HG02938 (cell line): ENCODE data around the gene LGR5.

Source experiments
- ATAC-seq: cut with Tn5 transposase; IDR thresholded peaks from one replicate; pipeline ENCODE4 v1.9.1; 2021; ENCODE audit warnings: mild to moderate bottlenecking, moderate library complexity; ENCODE audit not compliant: unreplicated experiment

The LGR5 gene

DNA sequence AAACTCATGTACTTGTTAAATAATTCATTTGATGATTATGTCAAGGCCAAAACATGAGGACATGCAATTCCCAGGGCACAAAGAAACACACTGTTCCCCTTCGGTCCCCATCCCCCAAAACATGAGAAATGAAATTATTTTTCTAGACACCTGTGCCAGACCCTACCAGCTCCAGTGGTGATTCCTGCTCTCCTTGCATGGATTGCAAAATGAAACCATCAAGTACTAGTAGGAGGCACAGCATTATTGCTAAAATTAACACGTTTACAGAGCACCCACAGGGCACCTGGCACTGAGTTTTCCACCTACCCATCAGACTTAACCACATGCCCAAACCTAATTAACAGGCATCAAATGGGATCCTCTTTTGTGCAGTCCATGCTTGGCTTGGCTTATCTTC is 147.4 kb downstream of the LGR5 start:
- ATAC-seq: no peak

DNA sequence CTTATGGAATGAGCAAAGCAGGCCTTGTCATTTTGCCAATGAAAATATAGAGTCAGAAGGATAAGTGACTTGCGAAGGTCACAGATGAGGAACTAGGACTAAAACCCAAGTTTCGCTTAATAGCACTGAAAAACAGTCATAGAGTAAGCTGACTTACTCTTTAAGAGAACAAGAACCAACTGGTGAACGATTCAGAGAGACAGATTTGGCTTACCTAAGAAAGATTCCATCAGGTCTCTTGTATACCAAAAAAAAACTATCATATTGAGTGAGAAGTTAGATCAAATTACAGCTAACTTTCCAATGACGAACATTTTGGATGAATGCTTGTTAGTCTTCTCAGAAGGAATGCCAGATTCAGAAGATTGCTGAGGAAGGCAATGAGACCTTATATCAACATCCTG is 149.9 kb downstream of the LGR5 start:
- no peak for ATAC-seq

GRCh38 chr12:71591601-71592000 is 152.0 kb downstream of the LGR5 start:
- no peak for ATAC-seq

DNA sequence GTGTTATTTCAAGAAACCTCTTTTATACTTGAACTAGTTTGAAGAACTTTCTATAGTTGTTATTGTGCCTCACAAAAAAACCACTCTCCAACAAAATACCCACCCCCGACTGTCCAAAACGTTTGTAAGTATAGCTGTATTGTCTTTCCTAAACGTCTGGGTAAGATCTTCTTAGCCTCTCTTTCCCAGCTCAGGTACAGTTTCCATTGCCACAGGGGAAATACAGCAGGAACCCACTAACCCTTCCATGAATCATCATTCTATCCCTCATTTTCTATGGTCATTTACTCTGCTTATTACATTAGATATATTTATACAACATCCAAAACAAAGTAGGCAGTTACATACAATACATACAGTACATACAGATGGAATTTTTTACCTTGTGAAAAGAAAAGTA is 153.2 kb downstream of the LGR5 start:
- ATAC-seq: no peak

DNA sequence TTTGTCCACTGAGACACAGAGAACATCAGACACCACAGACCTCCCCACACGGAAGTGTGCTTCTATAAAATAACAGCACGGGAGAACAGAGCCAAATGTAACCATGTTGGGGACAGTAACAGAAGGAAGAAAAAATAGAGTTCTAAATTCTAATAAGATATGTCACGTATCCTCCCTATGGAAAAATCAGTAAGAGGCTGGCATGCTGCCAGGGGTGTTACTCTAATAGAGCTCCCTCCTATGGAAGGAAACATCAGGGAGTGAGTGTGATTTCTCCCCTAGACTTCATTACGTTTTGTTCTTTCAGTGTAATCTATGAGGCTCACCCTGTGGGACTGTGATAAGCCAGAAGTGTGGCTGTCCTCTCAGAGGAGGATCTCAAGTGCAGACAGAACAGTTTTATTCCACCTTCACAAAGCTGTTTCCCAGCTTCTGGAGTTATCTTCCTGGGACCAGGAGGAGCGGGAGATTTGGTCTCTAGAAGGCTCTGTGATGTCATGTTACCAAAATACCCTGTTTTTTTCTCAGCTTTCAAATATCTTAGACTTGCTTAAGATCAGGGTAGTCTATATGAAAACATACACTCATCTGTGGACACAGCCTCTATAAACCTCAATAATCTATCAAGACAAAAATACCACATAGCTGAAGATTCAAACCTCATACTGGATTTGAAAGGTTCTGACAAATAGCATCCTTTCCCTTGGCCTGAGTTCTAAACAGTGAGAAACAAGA is 154.8 kb downstream of the LGR5 start:
- ATAC-seq: no peak

DNA sequence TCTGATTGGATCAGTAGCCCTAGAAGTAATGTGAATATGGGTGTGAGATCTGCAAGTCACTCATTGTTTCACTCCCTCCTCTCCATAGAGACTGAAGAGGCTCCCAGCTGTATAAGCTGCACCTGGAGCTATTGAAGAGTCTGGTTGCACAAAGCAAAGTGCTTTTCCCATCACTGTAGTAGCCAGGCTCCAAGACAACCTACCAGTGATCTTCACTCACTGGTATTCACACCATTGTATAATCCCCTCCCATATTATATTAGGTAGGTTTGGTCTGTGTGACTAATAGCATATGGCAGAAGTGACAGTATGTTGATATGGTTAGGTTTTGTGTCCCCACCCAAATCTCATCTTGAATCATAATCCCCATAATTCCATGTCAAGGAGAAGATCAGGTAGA is 159.6 kb downstream of the LGR5 start:
- no peak for ATAC-seq

DNA sequence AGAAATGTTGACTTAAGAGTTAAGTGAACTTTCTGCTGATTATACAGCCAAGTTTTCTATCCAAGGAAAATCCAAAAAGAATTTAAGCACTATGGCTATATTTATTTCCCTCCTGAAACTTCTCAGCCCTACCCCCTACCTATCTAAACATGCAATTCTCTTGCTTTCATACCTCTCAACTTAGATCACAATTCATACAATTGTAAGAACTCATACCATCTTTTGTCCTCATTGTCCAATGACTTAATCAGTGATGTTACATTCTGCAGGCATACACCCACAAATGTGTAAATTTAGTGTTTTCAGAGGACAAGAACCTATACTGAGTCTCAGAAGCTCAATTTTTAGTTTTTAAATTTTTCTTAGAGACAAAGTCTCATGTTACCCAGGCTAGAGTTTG is 161.9 kb downstream of the LGR5 start:
- no peak for ATAC-seq

DNA sequence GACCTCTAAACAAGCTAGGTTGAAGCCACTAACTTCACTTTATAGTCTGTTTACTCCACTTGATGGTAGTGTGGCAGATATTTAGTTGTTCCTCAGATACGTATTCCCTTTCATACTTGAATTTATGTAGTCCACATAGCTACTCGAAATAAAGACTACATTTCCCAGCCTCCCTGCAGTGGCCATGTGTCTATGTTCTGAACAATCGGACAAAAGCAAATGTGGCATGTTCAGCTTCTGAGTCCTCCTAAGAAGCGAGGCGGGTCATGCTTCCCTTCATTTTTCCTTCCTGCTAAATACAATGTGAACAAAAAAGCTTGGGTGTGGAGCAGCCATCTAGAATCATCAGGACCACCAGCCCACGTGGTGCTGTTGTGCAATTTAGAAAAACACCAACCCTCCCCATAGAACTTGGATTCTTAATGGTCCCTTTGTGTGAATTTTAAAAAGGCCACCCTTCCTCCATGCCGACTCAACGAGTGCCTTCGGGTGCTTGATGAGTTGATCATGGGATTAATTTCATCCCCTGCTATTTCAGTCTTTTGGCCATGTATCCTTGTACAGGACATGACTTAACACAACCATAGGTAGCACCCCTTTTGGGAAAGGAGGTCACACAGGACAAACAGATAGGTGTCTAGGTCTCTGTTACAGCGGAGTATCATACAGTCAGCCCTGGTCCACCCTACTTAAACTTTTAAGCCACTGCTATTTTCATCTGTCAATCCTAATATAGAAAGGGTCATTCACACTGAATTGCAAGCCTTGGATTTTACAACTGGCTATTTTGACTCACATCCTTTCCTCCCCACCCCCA is 163.4 kb downstream of the LGR5 start:
- no peak for ATAC-seq

GRCh38 chr12:71605039-71605438 is 165.4 kb downstream of the LGR5 start:
- ATAC-seq: no peak

DNA sequence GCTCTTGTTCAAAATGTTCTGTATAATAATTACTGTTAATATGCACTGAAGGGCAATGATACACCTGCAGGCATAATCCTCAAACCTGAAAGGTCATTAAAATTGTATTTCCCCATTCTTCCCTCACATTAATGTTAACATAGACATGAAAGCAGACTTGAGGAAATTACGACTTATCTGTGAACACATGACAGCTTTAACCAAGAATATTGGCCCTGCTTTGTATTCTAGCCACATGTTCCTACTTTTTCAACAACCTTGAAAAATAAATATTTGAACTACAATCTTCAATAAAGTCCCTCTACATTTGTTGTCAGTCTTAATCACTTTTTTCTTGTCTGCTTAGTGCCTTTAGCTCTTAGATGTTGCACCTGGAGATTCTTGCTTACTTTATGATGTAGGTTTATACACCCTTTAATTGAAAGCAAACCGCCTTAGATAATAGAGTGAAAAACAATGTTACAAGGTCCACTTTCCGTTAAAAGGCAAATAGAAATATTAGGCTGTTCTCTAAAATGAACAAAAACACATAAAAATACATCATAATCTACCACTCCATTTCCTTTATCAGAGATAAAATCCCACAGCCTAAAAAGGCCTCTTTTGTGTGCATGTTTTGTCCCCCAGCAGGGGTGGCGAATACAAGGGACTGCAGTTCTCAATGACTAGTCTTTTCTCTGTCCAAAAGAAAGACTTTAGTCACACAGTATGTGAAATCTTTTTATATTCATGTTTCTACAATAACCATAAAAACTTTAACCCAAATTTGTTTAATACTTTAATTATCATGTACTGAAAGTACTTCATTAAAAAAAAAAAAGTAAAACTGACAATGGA is 168.1 kb downstream of the LGR5 start:
- ATAC-seq: no peak

GRCh38 chr12:71610031-71610795 is 170.6 kb downstream of the LGR5 start:
- ATAC-seq: no peak

DNA sequence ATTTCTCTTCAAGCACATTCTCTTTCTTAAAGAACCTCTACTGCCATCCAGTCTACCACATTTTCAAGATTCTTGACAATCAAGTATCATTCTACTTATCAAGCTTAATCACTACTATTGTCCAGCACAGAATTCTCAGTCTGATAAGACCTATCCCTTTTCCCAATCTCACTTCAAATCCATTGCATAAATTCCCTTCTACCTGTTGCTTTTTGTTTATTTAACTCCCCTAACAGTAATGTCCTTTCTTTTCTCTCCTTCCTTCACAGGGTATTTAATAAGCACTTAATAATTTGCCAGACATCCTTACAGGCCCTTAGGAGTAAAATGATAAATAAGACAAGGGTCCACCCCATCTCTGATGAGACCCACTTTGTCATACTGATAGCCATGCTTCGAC is 182.3 kb downstream of the LGR5 start:
- ATAC-seq: no peak

DNA sequence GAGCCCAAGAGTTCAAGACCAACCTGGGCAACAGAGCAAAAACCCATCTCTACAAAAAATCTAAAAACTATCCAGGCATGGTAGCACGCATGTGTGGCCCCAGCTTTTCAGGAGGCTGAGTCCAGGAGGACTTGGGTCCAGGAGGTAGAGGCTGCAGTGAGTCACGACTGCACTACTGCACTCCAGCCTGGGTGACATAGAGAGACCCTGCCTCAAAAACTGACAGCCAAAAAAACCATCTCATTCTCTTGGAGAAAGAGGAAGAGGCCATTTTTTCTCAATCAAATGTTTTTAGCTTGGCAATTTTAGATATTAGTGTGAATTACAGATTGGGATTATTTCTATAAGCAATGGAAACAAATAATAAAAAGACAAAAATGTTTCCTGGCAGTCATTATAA is 185.9 kb downstream of the LGR5 start:
- ATAC-seq: no peak

GRCh38 chr12:71626098-71626497 is 186.5 kb downstream of the LGR5 start:
- ATAC-seq: no peak

DNA sequence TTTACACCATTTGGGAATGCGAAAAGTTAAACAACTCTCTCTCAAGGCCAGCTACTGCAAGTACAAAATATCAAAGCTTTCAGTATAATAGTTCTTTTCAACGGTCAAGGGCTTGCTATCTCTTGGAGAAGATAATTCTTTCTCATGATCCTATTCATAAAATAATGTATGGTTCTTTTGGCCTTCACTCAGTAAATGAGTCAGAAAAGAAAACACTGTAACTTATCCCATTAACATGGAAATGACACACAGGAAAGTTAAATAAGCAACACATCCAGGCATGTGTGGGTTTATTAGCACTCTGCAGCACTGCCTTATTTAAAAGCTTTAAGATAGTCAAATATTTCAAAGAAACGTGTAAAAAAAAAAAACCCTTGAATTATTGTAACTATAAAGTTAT is 187.2 kb downstream of the LGR5 start:
- ATAC-seq: no peak

DNA sequence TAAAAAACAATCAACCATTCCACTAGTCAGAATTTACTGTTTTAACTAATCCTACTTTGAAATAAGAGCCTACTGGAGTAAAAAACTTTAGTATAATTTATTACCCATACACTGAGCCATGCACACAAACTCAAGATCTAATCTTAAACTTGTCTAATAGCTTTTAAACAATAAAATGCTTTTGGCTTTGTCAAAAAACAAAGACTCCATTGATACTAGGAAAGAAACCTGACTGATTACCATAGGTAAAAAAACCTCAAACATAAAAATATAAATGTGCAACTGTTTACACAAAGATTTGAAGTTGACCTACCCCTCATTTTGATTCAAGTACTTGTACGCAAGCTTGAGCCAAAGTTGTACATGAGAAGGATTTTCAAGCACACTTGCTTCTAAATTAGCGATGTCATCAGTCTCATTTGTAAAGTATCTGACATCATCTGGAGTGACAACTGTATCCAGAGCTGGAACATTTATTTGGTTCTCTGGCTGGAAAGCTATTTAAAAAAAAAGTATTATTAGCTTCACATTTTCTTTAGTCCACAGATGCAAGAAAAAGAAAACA is 187.9 kb downstream of the LGR5 start:
- no peak for ATAC-seq
